Lower leg skin (tissue), 4 donors: ENCODE results near the gene UBE2I. TPM values are rescaled to one million over a fixed set of nuclear protein-coding genes. Genes with fewer than 3 reads are reported as not detected.
"Not testable (repeated sequence)": the region's sequence is repeated elsewhere in the genome, so short reads cannot be mapped to it uniquely, and the experiment has no call there.

Experiments
- DNase-seq, 2 donors: peaks; one replicate each; pipeline ENCODE4 v3.0.0-alpha.2; 2019; ENCODE audit warnings: low spot score in 2 of 2
- H3K4me3 ChIP-seq: fragments of 200-600 bp; sonication (generic); 2 replicates; pipeline ENCODE4 v1.5.1; 2017; ENCODE audit warnings: mild to moderate bottlenecking, low read depth; ENCODE audit not compliant: poor library complexity, severe bottlenecking
- CTCF ChIP-seq, 3 donors: fragments of 450-650 bp; IDR thresholded peaks; one replicate each; pipeline ENCODE4 v1.5.1; 2016; ENCODE audit warnings: antibody characterized with exemption in 3 of 3, mild to moderate bottlenecking in 3 of 3, moderate library complexity in 2 of 3
- POLR2A ChIP-seq, 2 donors: fragments of 450-650 bp; IDR thresholded peaks; one replicate each; pipeline ENCODE4 v1.6.1; 2016 to 2017; ENCODE audit warnings: antibody characterized with exemption in 2 of 2, mild to moderate bottlenecking in 1 of 2, moderate library complexity in 1 of 2
- WGBS, 2 donors: methylation state at CpG; one replicate each; pipeline ENCODE4 v1.1.5; 2018; 5-methylcytosine and 5-hydroxymethylcytosine counted together
- intact Hi-C: fragments of 100-400 bp; cut with DNase I; formaldehyde crosslinking; loops from one replicate; pipeline ENCODE4 v1.15.0; 2023; ENCODE audit warnings: low total_unique reads
- total RNA-seq, 4 donors: library from RNA; depleted of rRNA; stranded (reverse); fragments of >200 nt; gene quantifications; one replicate each; pipeline ENCODE4 v1.1.0, GENCODE V29; 2016

The UBE2I gene
- total RNA-seq, 4 donors from 2014 or later, result 42.1 to 138 (median 47.4) TPM

- no peak for TF ChIP-seq POLR2A (IDR thresholded peaks at IDR 0.05)
- TF ChIP-seq CTCF (IDR thresholded peaks at IDR 0.05), result no peak
- 61 to 73% methylated on average over 11 to 17 of the region's 17 CpGs for WGBS, 2 donors
- H3K4me3 ChIP-seq, result no peak overlapping the region
- no peak for DNase-seq
- intact Hi-C loops, result no loop called here
These were observed 17.0 kb downstream of the UBE2I start for GRCh38 chr16:1326391-1326790.

- 65 to 75% methylated on average over 10 to 15 of the region's 17 CpGs for WGBS, 2 donors
- no peak overlapping the region for H3K4me3 ChIP-seq
- no peak for DNase-seq
- intact Hi-C loops, result no loop called here
- TF ChIP-seq CTCF (IDR thresholded peaks at IDR 0.05) (no peak), POLR2A (IDR thresholded peaks at IDR 0.05) (no peak)
These were observed 17.6 kb downstream of the UBE2I start for GRCh38 chr16:1326946-1327618.

GRCh38 chr16:1327619-1327947, 18.1 kb downstream of the UBE2I start:
- 74 to 80% methylated on average over 4 of the region's 5 CpGs for WGBS, 2 donors
- intact Hi-C loops, result no loop called here
- no peak for DNase-seq
- TF ChIP-seq POLR2A (IDR thresholded peaks at IDR 0.05) (no peak), CTCF (IDR thresholded peaks at IDR 0.05) (no peak)
- H3K4me3 ChIP-seq, result no peak overlapping the region

- intact Hi-C loops, H3K4me3 ChIP-seq, DNase-seq: not testable (repeated sequence)
- 87 to 91% methylated on average over 20 of the region's 20 CpGs for WGBS, 2 donors
These were observed 18.7 kb downstream of the UBE2I start for GRCh38 chr16:1328136-1328535.

GRCh38 chr16:1328961-1329360, 19.5 kb downstream of the UBE2I start:
- intact Hi-C loops, H3K4me3 ChIP-seq, DNase-seq: not testable (repeated sequence)
- 90 to 94% methylated on average over 10 of the region's 10 CpGs for WGBS, 2 donors

- DNase-seq, result no peak
- no peak for TF ChIP-seq POLR2A (IDR thresholded peaks at IDR 0.05)
- TF ChIP-seq CTCF (IDR thresholded peaks at IDR 0.05), result no peak
- intact Hi-C loops, result no loop called here
- 77 to 80% methylated on average over 11 to 13 of the region's 17 CpGs for WGBS, 2 donors
- H3K4me3 ChIP-seq, result no peak overlapping the region
These were observed 21.0 kb downstream of the UBE2I start for GRCh38 chr16:1330260-1330914.
